ENCODE data around the gene TMPRSS12. TPM values are rescaled to one million over a fixed set of nuclear protein-coding genes. Genes with fewer than 3 reads are reported as not detected.
"Not testable (repeated sequence)": the region's sequence is repeated elsewhere in the genome, so short reads cannot be mapped to it uniquely, and the experiment has no call there.

Gene TMPRSS12
- total RNA-seq, 3 donors from 2014 or later: not detected

DNA sequence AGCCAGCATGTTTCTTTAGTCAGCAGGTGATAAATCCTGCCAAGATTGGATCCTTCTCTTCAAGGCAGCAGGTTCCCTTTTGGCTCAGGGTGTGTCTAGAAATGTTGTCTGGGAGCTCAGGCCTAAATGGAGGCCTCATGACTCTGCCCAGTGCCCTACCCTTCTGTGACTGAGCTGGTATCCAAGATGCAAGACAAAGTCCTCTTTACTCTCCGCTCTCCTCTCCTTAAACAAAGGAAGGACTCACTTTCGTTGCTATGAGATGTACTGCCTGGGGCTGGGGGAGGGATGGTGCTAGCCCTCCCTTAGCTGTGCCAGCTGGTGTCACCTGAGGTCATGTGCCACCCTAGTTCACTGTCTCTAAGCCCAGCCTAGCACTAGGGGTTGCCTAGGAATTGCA, 13.8 kb upstream of the TMPRSS12 start:
- intact Hi-C loops (cut with DNase I; ENCODE audit: low total_unique reads): no loop called here
- Histone ChIP-seq H3K9me3 (peaks cover 0 to 14% of the 10 kb centered on the region in 2 donors), H3K4me3 (no peak overlapping the region), H3K27me3 (no peaks in the 10 kb centered on the region), H3K4me1 (no peaks in the 10 kb centered on the region), H3K36me3 (no peaks in the 10 kb centered on the region), H3K27ac (peak overlapping the region; percentile 83)
- TF ChIP-seq, protein P1, sequence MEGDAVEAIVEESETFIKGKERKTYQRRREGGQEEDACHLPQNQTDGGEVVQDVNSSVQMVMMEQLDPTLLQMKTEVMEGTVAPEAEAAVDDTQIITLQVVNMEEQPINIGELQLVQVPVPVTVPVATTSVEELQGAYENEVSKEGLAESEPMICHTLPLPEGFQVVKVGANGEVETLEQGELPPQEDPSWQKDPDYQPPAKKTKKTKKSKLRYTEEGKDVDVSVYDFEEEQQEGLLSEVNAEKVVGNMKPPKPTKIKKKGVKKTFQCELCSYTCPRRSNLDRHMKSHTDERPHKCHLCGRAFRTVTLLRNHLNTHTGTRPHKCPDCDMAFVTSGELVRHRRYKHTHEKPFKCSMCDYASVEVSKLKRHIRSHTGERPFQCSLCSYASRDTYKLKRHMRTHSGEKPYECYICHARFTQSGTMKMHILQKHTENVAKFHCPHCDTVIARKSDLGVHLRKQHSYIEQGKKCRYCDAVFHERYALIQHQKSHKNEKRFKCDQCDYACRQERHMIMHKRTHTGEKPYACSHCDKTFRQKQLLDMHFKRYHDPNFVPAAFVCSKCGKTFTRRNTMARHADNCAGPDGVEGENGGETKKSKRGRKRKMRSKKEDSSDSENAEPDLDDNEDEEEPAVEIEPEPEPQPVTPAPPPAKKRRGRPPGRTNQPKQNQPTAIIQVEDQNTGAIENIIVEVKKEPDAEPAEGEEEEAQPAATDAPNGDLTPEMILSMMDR (IDR thresholded peaks at IDR 0.05): no peak
- TF ChIP-seq POLR2AphosphoS5 (IDR thresholded peaks at IDR 0.05): no peak
- TF ChIP-seq POLR2A (IDR thresholded peaks at IDR 0.05): no peak
- no peak for DNase-seq (ENCODE audit: low spot score in 2 of 2)

GRCh38 chr12:50833801-50834200, 8.9 kb upstream of the TMPRSS12 start:
- H3K27me3 ChIP-seq; H3K36me3 ChIP-seq; H3K4me1 ChIP-seq; DNase-seq (ENCODE audit: low spot score in 2 of 2); H3K4me3 ChIP-seq; intact Hi-C loops (cut with DNase I; ENCODE audit: low total_unique reads); H3K27ac ChIP-seq: not testable (repeated sequence)
- peaks cover 0 to 16% of the 10 kb centered on the region in 2 donors for H3K9me3 ChIP-seq

GRCh38 chr12:50839042-50839441, 3.7 kb upstream of the TMPRSS12 start:
- TF ChIP-seq POLR2AphosphoS5 (IDR thresholded peaks at IDR 0.05): no peak
- TF ChIP-seq, protein P1 (IDR thresholded peaks at IDR 0.05): no peak
- no peak for TF ChIP-seq POLR2A (IDR thresholded peaks at IDR 0.05)
- no peaks in the 10 kb centered on the region for H3K27me3 ChIP-seq
- no peak overlapping the region for H3K27ac ChIP-seq
- H3K9me3 ChIP-seq: peaks cover 0 to 10% of the 10 kb centered on the region in 2 donors
- intact Hi-C loops (cut with DNase I; ENCODE audit: low total_unique reads): no loop called here
- no peaks in the 10 kb centered on the region for H3K36me3 ChIP-seq
- H3K4me1 ChIP-seq: no peaks in the 10 kb centered on the region
- no peak for DNase-seq (ENCODE audit: low spot score in 2 of 2)
- no peak overlapping the region for H3K4me3 ChIP-seq

DNA sequence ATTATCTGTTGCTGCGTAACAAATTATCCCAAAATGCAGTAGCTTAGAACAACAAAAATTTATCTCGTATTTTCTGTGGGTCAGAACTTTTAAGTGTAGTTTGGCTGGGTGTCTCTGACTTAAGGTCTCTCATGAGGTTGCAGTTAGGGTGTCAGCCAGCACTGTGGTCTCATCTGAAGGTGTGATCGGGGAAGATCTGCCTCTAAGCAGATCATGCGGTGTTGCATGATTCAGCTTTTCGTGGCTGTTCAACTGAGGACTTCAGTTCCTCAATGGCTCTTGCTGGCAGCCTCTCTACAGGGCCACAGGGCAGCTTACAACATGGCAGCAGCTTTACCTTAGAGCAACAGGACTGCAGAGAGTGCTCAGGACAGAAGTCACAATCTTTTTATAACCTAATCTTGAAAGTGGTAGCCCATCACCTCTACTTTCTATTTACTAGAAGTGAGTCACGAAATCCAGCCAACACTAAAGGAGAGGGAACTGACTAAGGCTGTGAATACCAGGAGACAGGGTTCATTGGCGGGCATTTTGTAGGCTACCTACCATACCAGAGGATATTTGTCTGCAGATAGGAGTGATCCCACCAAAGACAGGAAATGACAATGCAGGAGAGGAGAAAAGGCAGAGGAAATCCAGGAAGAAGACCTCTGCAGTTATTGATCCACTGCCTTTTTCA, 1.8 kb upstream of the TMPRSS12 start:
- TF ChIP-seq, protein P1 (IDR thresholded peaks at IDR 0.05): no peak
- TF ChIP-seq POLR2AphosphoS5 (IDR thresholded peaks at IDR 0.05) (no peak), POLR2A (IDR thresholded peaks at IDR 0.05) (no peak)
- Histone ChIP-seq H3K27me3 (no peaks in the 10 kb centered on the region), H3K4me3 (no peak overlapping the region), H3K36me3 (no peaks in the 10 kb centered on the region), H3K9me3 (peaks cover 0 to 10% of the 10 kb centered on the region in 2 donors), H3K27ac (no peak overlapping the region), H3K4me1 (no peaks in the 10 kb centered on the region)
- DNase-seq (ENCODE audit: low spot score in 2 of 2): no peak
- intact Hi-C loops (cut with DNase I; ENCODE audit: low total_unique reads): no loop called here

DNA sequence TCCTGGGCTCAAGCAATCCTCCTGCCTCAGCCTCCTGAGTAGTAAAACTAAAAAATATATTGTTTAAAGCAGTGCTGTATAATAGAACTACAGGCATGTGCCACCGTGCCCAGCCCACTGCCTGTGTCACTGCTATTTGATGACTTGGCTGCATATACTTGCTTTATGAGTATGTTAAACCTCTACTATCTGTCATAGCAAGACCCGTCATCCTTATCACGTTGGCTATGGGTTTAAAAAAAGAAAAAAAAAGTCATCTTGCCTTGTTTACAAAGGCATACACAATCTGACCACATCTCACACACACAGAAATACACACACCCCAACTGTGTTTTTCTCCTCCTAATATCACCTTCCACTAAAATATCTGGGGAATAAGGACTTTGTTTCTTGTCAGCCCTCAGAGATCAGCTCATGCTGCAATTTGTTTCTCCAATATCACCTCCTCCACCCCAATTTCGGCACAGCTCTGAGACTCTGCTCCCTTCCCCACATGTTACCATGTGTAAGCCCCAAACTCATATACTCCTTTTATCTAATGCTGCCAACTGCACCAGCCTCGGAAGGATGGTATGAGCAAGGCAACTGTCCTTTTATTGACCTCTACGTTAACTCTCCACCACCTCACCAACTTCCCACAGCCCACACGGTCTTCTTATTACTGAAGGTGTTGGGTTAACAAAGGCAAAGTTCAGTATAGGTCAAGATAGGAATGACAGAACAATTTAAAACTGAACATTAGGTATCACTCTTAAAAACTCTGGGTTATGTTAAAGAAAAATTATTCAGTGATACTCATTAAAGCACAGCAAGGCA, 802 bp upstream of the TMPRSS12 start:
- intact Hi-C loops (cut with DNase I; ENCODE audit: low total_unique reads): no loop called here
- H3K27me3 ChIP-seq: no peaks in the 10 kb centered on the region
- peaks cover 0 to 10% of the 10 kb centered on the region in 2 donors for H3K9me3 ChIP-seq
- TF ChIP-seq, protein P1 (IDR thresholded peaks at IDR 0.05): no peak
- no peak for TF ChIP-seq POLR2A (IDR thresholded peaks at IDR 0.05)
- TF ChIP-seq POLR2AphosphoS5 (IDR thresholded peaks at IDR 0.05): no peak
- DNase-seq (ENCODE audit: low spot score in 2 of 2): no peak
- peak overlapping the region; percentile 88 to 89 for H3K27ac ChIP-seq
- H3K4me3 ChIP-seq: peak overlapping the region in 2 of 3 donors; percentile 50 to 61
- no peaks in the 10 kb centered on the region for H3K36me3 ChIP-seq
- no peaks in the 10 kb centered on the region for H3K4me1 ChIP-seq
